H1 (cell line): ENCODE data around the gene TOP2A. TPM values are rescaled to one million over a fixed set of nuclear protein-coding genes. Genes with fewer than 3 reads are reported as not detected.

Source experiments
- RAD21 ChIP-seq, 2 experiments: IDR thresholded peaks in 1 of 2; conservative IDR thresholded peaks in 1 of 2; 2 replicates each; pipeline ENCODE4 v1.6.1; 2011; ENCODE audit warnings: low read depth in 2 of 2, low read length in 2 of 2, improper control_type of control experiment in 1 of 2, inconsistent platforms in 1 of 2, mild to moderate bottlenecking in 1 of 2, moderate library complexity in 1 of 2
- SIN3A ChIP-seq, 2 experiments: IDR thresholded peaks in 1 of 2; conservative IDR thresholded peaks in 1 of 2; 2 replicates each; pipeline ENCODE4 v1.6.1; 2011 to 2012; ENCODE audit warnings: low read length in 2 of 2, improper control_type of control experiment in 1 of 2, low read depth in 1 of 2, mild to moderate bottlenecking in 1 of 2
- SP4 ChIP-seq: IDR thresholded peaks from 2 replicates; pipeline ENCODE4 v1.6.1; 2012; ENCODE audit warnings: low read length, inconsistent platforms
- TAF7 ChIP-seq: optimal IDR thresholded peaks from 2 replicates; pipeline ENCODE3; 2011; ENCODE audit warnings: low read depth, mild to moderate bottlenecking, inconsistent platforms, low read length, moderate library complexity, borderline replicate concordance
- TBP ChIP-seq: IDR thresholded peaks from 2 replicates; pipeline ENCODE4 v1.6.1; 2011; ENCODE audit warnings: low read depth, low read length, improper control_type of control experiment
- polyA plus RNA-seq, 7 experiments: library from polyadenylated mRNA; depleted of rRNA in 3 of 7; stranded (reverse) in 5 of 7; unstranded in 2 of 7; fragments of >200 nt in 5 of 7; fragments of 200-250 nt in 2 of 7; gene quantifications; 1 replicate in 5 of 7; 2 replicates in 1 of 7; 4 replicates in 1 of 7; pipeline versions ENCODE4 v1.2.1 to v1.2.3, GENCODE V29; 2011 to 2013; ENCODE audit warnings: missing spikeins in 2 of 7, mixed read lengths in 2 of 7
- total RNA-seq: library from RNA; stranded (reverse); fragmentation: NEBNext Ultra II Directional; extraction: Animal tissue kit (Norgen Biotek cat#: 25700); gene quantifications from 2 replicates; pipeline ENCODE4 v1.2.1, GENCODE V29; 2021
- TF ChIP-seq, protein P1 (sequence below): IDR thresholded peaks from 2 replicates; pipeline ENCODE4 v1.6.1; 2012; ENCODE audit warnings: inconsistent platforms
- TF ChIP-seq, protein P2 (sequence below): IDR thresholded peaks from 2 replicates; pipeline ENCODE4 v1.6.1; 2012; ENCODE audit warnings: low read length, inconsistent platforms

Gene TOP2A
- total and polyA plus RNA-seq, 2 of the 8 experiments (the other 6 are each of a cell fraction or from before 2014, with no cell fraction given), result 83.1 to 291 TPM

DNA sequence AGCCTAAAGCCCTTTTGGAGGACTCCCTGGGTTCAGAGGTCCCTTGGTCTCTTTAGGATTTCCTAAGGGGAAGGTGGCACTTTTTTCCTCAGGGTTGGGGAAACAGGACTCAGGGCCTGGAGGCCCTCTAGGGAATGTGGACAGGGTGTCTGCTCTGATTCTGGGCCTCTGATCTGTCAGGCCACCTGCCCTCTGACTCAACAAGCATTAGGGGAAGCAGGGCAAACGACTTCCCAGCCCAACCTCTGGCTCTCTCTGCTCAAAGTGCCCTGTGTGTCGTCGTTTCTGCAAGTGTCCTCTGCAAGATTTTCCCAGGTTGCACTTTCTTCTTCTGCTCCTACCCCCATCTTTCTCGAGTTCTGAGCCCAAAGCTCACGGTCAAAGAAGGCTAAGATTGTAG is 18.9 kb upstream of the TOP2A start (continued):
- TF ChIP-seq TBP, result no peak
- no peak for TF ChIP-seq SP4
- no peak for TF ChIP-seq SIN3A (conservative IDR thresholded peaks at IDR 0.05 in 1 of 2, IDR thresholded peaks at IDR 0.05 in 1 of 2; ENCODE audit: low read depth in 1 of 2, low read length in 2 of 2)
- no peak for TF ChIP-seq TAF7
- no peak for TF ChIP-seq RAD21 (IDR thresholded peaks at IDR 0.05 in 1 of 2, conservative IDR thresholded peaks at IDR 0.05 in 1 of 2; ENCODE audit: low read depth in 2 of 2, low read length in 2 of 2)
- TF ChIP-seq, protein P1, sequence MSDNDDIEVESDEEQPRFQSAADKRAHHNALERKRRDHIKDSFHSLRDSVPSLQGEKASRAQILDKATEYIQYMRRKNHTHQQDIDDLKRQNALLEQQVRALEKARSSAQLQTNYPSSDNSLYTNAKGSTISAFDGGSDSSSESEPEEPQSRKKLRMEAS, result no peak
- TF ChIP-seq, protein P2, sequence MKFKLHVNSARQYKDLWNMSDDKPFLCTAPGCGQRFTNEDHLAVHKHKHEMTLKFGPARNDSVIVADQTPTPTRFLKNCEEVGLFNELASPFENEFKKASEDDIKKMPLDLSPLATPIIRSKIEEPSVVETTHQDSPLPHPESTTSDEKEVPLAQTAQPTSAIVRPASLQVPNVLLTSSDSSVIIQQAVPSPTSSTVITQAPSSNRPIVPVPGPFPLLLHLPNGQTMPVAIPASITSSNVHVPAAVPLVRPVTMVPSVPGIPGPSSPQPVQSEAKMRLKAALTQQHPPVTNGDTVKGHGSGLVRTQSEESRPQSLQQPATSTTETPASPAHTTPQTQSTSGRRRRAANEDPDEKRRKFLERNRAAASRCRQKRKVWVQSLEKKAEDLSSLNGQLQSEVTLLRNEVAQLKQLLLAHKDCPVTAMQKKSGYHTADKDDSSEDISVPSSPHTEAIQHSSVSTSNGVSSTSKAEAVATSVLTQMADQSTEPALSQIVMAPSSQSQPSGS, result no peak
